ENCODE data around the gene EHD4.

- no peak for TF ChIP-seq CTCF (IDR thresholded peaks at IDR 0.05)
- TF ChIP-seq POLR2AphosphoS5 (IDR thresholded peaks at IDR 0.05; ENCODE audit: low read depth, low read length) = no peak
- no peak for TF ChIP-seq EP300 (IDR thresholded peaks at IDR 0.05; ENCODE audit: borderline replicate concordance in 1 of 2, low read depth in 1 of 2, low read length in 1 of 2)
- TF ChIP-seq EZH2phosphoT487 (IDR thresholded peaks at IDR 0.05; ENCODE audit: borderline replicate concordance, low read depth) = no peak
- no peak for TF ChIP-seq JUND (IDR thresholded peaks at IDR 0.05)
- no peak for TF ChIP-seq RAD21 (IDR thresholded peaks at IDR 0.05; ENCODE audit: low read length)
- no peak for TF ChIP-seq FOXJ3 (CRISPR knock-in tag; IDR thresholded peaks at IDR 0.05)
- no peak for TF ChIP-seq CHD2 (IDR thresholded peaks at IDR 0.05; ENCODE audit: low read length, partially characterized antibody)
- no peak for TF ChIP-seq TAF1 (IDR thresholded peaks at IDR 0.05; ENCODE audit: borderline replicate concordance, low read depth, low read length)
- TF ChIP-seq MEF2A (IDR thresholded peaks at IDR 0.05; ENCODE audit: borderline replicate concordance, low read depth) = no peak
- TF ChIP-seq PBX3 (IDR thresholded peaks at IDR 0.05) = no peak
These were observed 39.7 kb downstream of the EHD4 start for GRCh38 chr15:41932511-41933289.

All from SK-N-SH (cell line).